WI38 (cell line): ENCODE results near the gene PPP2R2C.

Experiments used
- H3K4me3 ChIP-seq: 2 replicates; pipeline ENCODE4 v1.5.1; 2011; ENCODE audit warnings: low read depth, mild to moderate bottlenecking, control low read depth, low read length
- TF ChIP-seq, protein P1 (sequence below): IDR thresholded peaks from 2 replicates; pipeline ENCODE4 v1.5.1; 2012; ENCODE audit warnings: low read depth, mild to moderate bottlenecking, control low read depth, low read length

Gene PPP2R2C

GRCh38 chr4:6326312-6327060 lies 145.9 kb downstream of the PPP2R2C start:
- TF ChIP-seq, protein P1, sequence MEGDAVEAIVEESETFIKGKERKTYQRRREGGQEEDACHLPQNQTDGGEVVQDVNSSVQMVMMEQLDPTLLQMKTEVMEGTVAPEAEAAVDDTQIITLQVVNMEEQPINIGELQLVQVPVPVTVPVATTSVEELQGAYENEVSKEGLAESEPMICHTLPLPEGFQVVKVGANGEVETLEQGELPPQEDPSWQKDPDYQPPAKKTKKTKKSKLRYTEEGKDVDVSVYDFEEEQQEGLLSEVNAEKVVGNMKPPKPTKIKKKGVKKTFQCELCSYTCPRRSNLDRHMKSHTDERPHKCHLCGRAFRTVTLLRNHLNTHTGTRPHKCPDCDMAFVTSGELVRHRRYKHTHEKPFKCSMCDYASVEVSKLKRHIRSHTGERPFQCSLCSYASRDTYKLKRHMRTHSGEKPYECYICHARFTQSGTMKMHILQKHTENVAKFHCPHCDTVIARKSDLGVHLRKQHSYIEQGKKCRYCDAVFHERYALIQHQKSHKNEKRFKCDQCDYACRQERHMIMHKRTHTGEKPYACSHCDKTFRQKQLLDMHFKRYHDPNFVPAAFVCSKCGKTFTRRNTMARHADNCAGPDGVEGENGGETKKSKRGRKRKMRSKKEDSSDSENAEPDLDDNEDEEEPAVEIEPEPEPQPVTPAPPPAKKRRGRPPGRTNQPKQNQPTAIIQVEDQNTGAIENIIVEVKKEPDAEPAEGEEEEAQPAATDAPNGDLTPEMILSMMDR = no peak
- H3K4me3 ChIP-seq = no peak overlapping the region

GRCh38 chr4:6325788-6326290 lies 146.6 kb downstream of the PPP2R2C start:
- H3K4me3 ChIP-seq = no peak overlapping the region
- TF ChIP-seq, protein P1 = no peak

- TF ChIP-seq, protein P1 = no peak
Observed at GRCh38 chr4:6324999-6325787, 147.2 kb downstream of the PPP2R2C start.

GRCh38 chr4:6324461-6324998 lies 147.9 kb downstream of the PPP2R2C start:
- TF ChIP-seq, protein P1 = no peak
- H3K4me3 ChIP-seq = no peak overlapping the region

More at GRCh38 chr4:6324999-6325787, 147.2 kb downstream of the PPP2R2C start:
- H3K4me3 ChIP-seq = no peak overlapping the region

DNA sequence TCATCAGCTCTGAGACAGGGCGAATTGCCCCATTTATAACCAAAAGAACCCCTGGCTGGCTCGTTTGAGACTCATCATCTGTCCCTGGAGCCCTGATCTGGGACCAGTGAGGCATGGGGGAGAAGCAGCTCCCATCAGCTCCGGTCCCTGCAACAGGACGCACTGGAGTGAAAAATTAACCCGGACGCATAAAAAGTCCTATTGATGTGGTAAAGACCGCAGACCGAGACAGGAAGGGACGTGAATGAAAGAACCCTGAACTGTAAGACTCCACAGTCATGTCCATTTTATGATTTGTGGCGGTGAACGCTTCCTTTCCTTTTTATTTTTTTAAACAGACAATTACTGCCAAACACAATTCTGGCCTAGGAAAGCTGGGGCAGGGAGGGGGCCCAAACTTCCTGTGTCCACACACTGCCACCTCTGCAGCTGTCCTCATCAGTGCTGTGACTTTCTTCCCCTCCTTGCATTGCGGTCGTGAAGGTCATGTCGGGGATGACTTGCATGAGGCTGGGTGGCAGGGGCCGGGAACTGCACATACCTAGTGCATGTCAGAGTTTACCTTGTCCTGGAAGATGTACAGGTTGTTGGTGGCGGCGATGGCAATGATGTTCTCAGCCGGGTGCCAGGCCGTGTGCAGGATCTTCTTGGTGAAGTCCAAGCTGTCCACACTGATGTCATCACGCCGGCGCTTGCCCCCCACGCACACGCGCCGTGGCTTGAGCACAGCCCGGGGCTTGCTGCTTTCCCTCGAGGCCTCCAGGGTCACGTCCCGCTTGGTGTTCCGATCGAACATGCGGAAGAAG lies 149.4 kb downstream of the PPP2R2C start:
- no peak overlapping the region for H3K4me3 ChIP-seq

DNA sequence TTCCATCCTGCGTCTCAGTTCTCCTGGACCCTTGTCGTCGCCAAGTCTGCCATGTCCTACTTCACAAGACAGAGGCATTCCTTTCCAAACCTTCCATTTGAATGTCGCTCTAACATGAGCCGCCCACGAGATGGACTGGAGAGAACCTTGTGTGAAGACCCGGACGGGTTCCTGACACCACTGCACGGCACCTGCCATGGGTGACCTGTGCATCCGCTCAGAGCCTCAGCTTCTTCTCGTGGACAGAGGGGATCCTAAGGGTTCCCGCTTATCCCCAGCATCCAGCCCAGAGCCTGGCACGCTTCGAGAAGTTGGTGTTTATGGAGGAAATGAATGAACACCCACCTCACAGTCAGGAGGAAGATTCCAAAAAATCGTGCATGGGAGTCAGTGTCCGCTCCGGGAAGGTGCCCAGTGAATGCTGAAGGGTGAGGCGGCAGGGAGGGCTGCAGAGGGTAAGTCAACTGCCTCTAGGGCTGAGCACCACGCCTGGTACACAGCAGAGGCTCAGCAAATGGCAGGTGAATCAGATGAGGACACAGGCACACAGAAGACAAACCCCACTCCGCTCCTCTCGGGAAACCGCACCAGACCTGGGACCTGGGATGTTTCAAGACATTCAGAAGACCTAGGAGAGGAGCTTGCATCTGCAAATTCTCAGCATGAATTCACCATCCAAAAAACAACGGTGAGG lies 150.2 kb downstream of the PPP2R2C start:
- H3K4me3 ChIP-seq = no peak overlapping the region
- TF ChIP-seq, protein P1 = no peak

More for the DNA sequence above, 149.4 kb downstream of the PPP2R2C start:
- TF ChIP-seq, protein P1 = no peak
